Ovary (tissue), 9 donors: ENCODE data around the gene PEX14. TPM values are rescaled to one million over a fixed set of nuclear protein-coding genes. Genes with fewer than 3 reads are reported as not detected.

Experiments used
- DNase-seq, 5 donors: peaks; one replicate each; pipeline ENCODE4 v3.0.0-alpha.2; 2019 to 2020
- H3K27ac ChIP-seq, 2 donors: fragments of 200-600 bp; one replicate each; pipeline versions ENCODE4 v1.5.1 to v1.8.0; 2019 to 2022
- H3K27me3 ChIP-seq: fragments of 200-600 bp; one replicate; pipeline ENCODE4 v1.8.0; 2022
- H3K36me3 ChIP-seq: fragments of 200-600 bp; sonication (generic); one replicate; pipeline ENCODE4 v1.5.1; 2019
- H3K4me1 ChIP-seq: one replicate; pipeline ENCODE4 v1.8.1; 2013; ENCODE audit warnings: mild to moderate bottlenecking, moderate library complexity; ENCODE audit not compliant: insufficient read depth
- H3K4me3 ChIP-seq: fragments of 200-600 bp; sonication (generic); one replicate; pipeline ENCODE4 v1.5.1; 2017
- H3K9me3 ChIP-seq, 2 donors: fragments of 200-600 bp in 1 of 2; sonication (generic) in 1 of 2; one replicate each; pipeline versions ENCODE4 v1.5.1 to v1.8.1; 2013 to 2019; ENCODE audit warnings: mild to moderate bottlenecking in 1 of 2, moderate library complexity in 1 of 2
- CTCF ChIP-seq, 3 donors: fragments of 450-650 bp in 2 of 3; fragments of 200-600 bp in 1 of 3; IDR thresholded peaks; one replicate each; pipeline versions ENCODE4 v1.5.1 to v1.8.0; 2016 to 2022; ENCODE audit warnings: antibody characterized with exemption in 3 of 3, mild to moderate bottlenecking in 1 of 3
- EP300 ChIP-seq: sonication (generic); formaldehyde crosslinking; IDR thresholded peaks from one replicate; pipeline ENCODE4 v1.6.1; 2017; ENCODE audit warnings: antibody characterized with exemption
- POLR2A ChIP-seq: fragments of 450-650 bp; IDR thresholded peaks from one replicate; pipeline ENCODE4 v1.6.1; 2017; ENCODE audit warnings: antibody characterized with exemption, mild to moderate bottlenecking, moderate library complexity
- WGBS, 3 donors: extraction: QIAGEN DNeasy Blood & Tissue Kit in 1 of 3; methylation state at CpG; one replicate each; pipeline versions ENCODE4 v1.1.5 to v1.1.7; 2013 to 2017; 5-methylcytosine and 5-hydroxymethylcytosine counted together
- intact Hi-C, 4 donors: fragments of 100-400 bp; cut with DNase I; formaldehyde crosslinking; loops; one replicate each; pipeline versions ENCODE4 v1.11.0 to v1.15.1; 2022 to 2023
- polyA plus RNA-seq, 2 donors: library from polyadenylated mRNA; stranded (reverse); fragments of 200-250 nt in 1 of 2; fragments of 350-450 nt in 1 of 2; fragmentation: Illumina TruSeq in 1 of 2; extraction: RNeasy Lipid Tissue Mini Kit (QIAGEN cat#74804) in 1 of 2; gene quantifications; one replicate each; pipeline ENCODE4 v1.2.3, GENCODE V29; 2013 to 2014
- total RNA-seq, 7 donors: library from RNA; depleted of rRNA in 2 of 7; stranded (reverse); fragments of >200 nt in 2 of 7; fragmentation: NEBNext Ultra II Directional in 3 of 7; extraction: Animal tissue kit (Norgen Biotek cat#: 25700) in 3 of 7; gene quantifications; one replicate each; pipeline versions ENCODE4 v1.1.0 to v1.2.4, GENCODE V29; 2016 to 2023
- donor health status: DM: no; HTN: no; CAD: no; lungs with moderate emphysema.
- donor health status: DM: no; HTN: no; CAD: no.
- donor health status: Bipolar disorder and iron deficiency.
- donor health status: DM: yes; HTN: yes; CAD: no.
- donor health status: DM: no; HTN: no; CAD: no.
- donor health status: DM: yes; HTN: yes; CAD: no.

Gene PEX14
- total and polyA plus RNA-seq, 9 donors, result 3.3 to 22.9 (median 16.7) TPM

- no peaks in the 10 kb centered on the region for H3K4me1 ChIP-seq
- H3K4me3 ChIP-seq, result no peak overlapping the region
- H3K9me3 ChIP-seq, result no peaks in the 10 kb centered on the region
- H3K27me3 ChIP-seq, result no peaks in the 10 kb centered on the region
- intact Hi-C loops, result no loop called here
- DNase-seq, result no peak
- no peak overlapping the region for H3K27ac ChIP-seq
- WGBS, 3 donors, result 81 to 90% (median 87%) methylated on average over 2 of the region's 2 CpGs
- H3K36me3 ChIP-seq, result no peaks in the 10 kb centered on the region
- TF ChIP-seq EP300, result no peak
- no peak for TF ChIP-seq CTCF (IDR thresholded peaks at IDR 0.05)
- no peak for TF ChIP-seq POLR2A
Observed at GRCh38 chr1:10440305-10440704, 34.4 kb upstream of the PEX14 start.

- DNase-seq, result no peak
- no peaks in the 10 kb centered on the region for H3K36me3 ChIP-seq
- no peaks in the 10 kb centered on the region for H3K9me3 ChIP-seq
- whole genome bisulfite sequencing, 3 donors, result 94 to 96% (median 95%) methylated on average over 5 of the region's 5 CpGs
- TF ChIP-seq EP300, result no peak
- TF ChIP-seq CTCF (IDR thresholded peaks at IDR 0.05), result no peak
- no peak for TF ChIP-seq POLR2A
- H3K4me1 ChIP-seq, result no peaks in the 10 kb centered on the region
- no peak overlapping the region for H3K27ac ChIP-seq
- H3K4me3 ChIP-seq, result no peak overlapping the region
- intact Hi-C loops, result no loop called here
- H3K27me3 ChIP-seq, result no peaks in the 10 kb centered on the region
Observed at GRCh38 chr1:10440794-10441193, 34.0 kb upstream of the PEX14 start.

GRCh38 chr1:10444248-10444647, 30.5 kb upstream of the PEX14 start:
- H3K36me3 ChIP-seq, result no peaks in the 10 kb centered on the region
- no peaks in the 10 kb centered on the region for H3K27me3 ChIP-seq
- intact Hi-C loops, result no loop called here
- no peak for TF ChIP-seq EP300
- TF ChIP-seq CTCF (IDR thresholded peaks at IDR 0.05), result no peak
- TF ChIP-seq POLR2A, result no peak
- H3K4me1 ChIP-seq, result no peaks in the 10 kb centered on the region
- DNase-seq, result no peak
- no peak overlapping the region for H3K27ac ChIP-seq
- WGBS, 3 donors, result 91 to 97% (median 93%) methylated on average over 6 of the region's 6 CpGs
- no peaks in the 10 kb centered on the region for H3K9me3 ChIP-seq
- no peak overlapping the region for H3K4me3 ChIP-seq

- intact Hi-C loops, result no loop called here
- Histone ChIP-seq H3K4me1 (no peaks in the 10 kb centered on the region), H3K4me3 (no peak overlapping the region), H3K36me3 (no peaks in the 10 kb centered on the region), H3K27ac (no peak overlapping the region), H3K9me3 (no peaks in the 10 kb centered on the region), H3K27me3 (no peaks in the 10 kb centered on the region)
- 87 to 89% (median 88%) methylated on average over 7 of the region's 7 CpGs for WGBS, 3 donors
- TF ChIP-seq EP300 (no peak), POLR2A (no peak), CTCF (IDR thresholded peaks at IDR 0.05) (no peak)
- DNase-seq, result no peak
Observed at GRCh38 chr1:10444795-10445397, 29.9 kb upstream of the PEX14 start.
